GM18870 (cell line): ENCODE results near the gene HNF1A.

Experiments
- ATAC-seq: cut with Tn5 transposase; IDR thresholded peaks from one replicate; pipeline ENCODE4 v1.9.1; 2021; ENCODE audit warnings: moderate library complexity; ENCODE audit not compliant: unreplicated experiment

The HNF1A gene

DNA sequence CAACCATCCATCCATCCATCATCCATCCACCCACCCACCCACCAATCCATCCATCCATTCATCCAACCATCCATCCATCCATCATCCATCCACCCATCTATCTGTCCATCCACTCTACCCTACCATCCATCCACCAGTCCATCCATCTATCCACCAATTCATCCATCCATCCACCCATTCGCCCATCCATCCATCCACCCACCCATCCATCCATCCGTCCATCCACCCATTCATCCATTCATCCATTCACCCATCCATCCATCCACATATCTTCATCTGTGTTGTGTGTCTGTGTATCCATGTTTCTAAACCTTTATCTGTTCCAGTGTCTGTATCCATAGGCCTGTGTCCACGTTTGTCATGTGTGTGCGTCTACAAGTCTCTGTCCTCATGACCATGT is 9.9 kb downstream of the HNF1A start:
- no peak for ATAC-seq

DNA sequence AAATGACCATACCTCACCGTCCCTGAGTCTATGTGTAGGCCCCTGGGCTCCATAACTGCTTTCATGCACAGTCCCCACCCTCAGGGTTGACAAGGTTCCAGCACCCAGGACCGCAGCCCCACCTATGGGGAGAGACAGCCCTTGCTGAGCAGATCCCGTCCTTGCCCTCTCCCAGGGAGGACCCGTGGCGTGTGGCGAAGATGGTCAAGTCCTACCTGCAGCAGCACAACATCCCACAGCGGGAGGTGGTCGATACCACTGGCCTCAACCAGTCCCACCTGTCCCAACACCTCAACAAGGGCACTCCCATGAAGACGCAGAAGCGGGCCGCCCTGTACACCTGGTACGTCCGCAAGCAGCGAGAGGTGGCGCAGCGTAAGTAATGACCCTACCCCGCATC is 10.3 kb downstream of the HNF1A start:
- no peak for ATAC-seq

DNA sequence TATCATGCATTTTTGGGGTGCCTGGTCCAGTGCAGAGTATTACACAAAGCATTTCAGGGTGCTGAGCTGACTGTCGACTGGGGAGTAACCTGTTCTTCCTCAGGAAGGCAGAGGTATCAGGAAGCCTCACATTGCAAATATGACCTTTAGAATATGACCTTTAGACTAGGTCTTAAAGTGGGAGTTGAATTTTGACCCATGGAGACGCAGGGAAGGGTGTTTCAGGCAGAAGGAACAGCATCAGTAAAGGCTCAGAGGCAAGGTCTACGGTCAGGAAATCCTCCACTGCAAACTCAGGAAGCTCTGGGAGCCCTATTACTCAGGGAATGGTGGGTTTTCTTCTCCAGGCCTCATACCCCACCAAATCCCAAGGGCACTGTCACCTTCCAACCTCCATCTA is 11.3 kb downstream of the HNF1A start:
- ATAC-seq, result no peak

DNA sequence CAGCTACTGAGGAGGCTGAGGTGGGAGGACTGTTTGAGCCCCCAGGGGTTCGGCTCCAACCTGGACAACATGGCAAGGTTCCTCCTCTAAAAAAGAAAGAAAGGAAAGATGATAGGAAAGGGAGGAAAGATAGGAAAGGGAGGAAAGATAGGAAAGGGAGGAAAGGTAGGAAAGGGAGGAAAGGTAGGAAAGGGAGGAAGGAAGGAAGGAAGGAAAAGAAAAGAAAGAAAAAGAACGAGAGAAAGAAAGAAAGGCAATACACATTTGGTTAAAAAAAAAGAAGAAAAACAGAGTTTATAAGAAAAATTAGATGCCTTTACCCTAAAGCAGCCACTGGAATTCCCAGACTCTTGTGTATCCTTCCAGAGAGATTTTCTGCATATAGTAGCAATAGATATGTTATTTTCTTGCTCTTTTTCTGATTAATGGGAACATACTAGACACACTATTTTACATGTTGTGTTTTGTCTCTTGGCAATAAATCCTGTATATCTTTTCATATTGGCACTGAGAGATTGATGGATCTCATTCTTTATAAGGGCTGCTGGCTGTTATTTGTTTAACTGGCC is 12.2 kb downstream of the HNF1A start:
- ATAC-seq, result no peak

DNA sequence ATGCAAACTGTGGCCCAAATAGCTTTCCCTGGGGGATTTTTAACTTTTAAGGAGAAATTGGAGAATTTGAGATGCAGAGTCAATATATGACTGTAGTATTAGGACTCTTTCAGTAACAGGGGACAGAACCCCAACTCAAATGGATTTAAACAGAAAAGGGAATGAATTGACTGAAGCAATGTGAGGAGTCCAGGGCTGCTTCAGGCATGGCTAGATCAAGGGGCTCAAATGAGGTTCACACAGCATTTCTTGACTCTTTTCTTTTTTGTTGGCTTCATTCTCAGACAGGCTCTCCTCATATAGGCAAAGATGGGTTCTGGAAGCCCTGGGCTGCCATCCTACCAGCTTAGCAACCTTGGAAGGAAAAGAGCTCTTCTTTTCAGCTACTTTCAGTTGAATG is 13.6 kb downstream of the HNF1A start:
- no peak for ATAC-seq

DNA sequence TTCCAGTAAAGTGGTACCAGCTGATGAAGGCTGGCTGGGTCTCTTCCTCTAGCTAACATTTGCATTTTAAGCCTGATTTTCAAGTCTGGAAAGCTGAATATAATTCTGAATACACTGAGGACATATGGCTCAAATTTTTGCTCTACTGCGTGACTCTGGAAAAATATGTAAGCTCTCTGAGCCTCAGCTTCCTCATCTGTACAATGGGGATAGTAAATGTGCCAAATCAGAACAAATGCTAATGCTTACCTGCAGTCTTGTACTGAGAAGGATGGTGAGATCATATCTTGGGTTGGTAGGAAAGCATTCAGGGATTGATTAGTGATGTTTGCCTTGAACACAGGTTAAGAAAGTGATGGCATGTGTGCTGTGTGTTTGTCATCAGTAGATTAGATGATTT is 14.6 kb downstream of the HNF1A start:
- ATAC-seq, result no peak

DNA sequence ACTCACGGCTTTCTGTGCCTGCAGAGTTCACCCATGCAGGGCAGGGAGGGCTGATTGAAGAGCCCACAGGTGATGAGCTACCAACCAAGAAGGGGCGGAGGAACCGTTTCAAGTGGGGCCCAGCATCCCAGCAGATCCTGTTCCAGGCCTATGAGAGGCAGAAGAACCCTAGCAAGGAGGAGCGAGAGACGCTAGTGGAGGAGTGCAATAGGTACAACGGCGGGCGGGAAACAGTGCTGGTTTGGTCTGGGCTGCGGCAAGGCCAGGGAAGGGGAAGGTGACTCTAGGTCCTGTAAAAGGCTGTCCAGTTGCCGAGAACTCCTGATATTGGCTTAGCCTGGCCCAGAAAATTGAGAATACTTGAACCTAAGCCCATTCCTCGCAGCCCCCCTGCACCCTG is 15.2 kb downstream of the HNF1A start:
- ATAC-seq, result no peak

DNA sequence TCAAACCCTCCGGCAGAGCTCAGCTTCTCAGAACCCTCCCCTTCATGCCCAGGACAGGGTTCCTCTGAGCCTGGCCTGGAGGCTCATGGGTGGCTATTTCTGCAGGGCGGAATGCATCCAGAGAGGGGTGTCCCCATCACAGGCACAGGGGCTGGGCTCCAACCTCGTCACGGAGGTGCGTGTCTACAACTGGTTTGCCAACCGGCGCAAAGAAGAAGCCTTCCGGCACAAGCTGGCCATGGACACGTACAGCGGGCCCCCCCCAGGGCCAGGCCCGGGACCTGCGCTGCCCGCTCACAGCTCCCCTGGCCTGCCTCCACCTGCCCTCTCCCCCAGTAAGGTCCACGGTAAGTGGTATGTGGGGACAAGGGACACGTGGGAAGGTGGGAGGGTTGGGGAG is 15.7 kb downstream of the HNF1A start:
- no peak for ATAC-seq

DNA sequence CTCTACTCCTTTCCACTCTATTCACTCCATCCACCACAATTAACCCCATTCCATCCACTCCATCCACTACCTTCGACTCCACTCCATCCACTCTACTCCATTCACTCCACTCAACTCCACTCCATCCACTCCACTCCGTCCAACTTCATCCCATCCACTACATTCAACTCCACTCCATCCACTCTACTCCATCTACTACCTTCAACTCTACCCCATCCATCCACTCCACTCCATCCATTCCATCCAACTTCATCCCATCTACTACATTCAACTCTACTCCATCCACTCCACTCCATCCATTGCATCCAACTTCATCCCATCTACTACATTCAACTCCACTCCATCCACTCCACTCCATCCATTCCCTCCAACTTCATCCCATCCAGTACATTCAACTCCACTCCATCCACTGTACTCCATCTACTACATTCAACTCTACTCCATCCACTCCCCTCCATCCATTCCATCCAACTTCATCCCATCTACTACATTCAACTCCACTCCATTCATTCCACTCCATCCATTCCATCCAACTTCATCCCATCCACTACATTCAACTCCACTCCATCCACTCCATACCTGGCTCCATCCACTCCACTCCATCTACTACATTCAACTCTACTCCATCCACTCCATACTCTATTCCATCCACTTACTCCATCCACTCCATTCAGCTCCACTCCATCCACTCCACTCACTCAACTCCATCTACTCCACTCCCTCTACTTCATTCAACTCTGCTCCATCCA is 16.4 kb downstream of the HNF1A start:
- ATAC-seq, result no peak

DNA sequence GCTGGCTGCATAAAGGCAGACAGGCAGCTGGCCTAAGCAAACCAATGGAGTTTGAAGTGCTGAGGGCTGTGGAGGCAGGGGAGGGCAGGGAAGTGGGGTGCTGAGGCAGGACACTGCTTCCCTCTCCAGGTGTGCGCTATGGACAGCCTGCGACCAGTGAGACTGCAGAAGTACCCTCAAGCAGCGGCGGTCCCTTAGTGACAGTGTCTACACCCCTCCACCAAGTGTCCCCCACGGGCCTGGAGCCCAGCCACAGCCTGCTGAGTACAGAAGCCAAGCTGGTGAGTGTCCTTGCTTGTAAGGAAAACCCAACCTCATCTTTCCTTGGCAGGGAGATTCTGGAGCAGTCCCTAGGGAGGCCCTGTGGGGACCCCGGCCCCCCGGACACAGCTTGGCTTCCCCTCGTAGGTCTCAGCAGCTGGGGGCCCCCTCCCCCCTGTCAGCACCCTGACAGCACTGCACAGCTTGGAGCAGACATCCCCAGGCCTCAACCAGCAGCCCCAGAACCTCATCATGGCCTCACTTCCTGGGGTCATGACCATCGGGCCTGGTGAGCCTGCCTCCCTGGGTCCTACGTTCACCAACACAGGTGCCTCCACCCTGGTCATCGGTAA is 17.9 kb downstream of the HNF1A start:
- ATAC-seq, result no peak

DNA sequence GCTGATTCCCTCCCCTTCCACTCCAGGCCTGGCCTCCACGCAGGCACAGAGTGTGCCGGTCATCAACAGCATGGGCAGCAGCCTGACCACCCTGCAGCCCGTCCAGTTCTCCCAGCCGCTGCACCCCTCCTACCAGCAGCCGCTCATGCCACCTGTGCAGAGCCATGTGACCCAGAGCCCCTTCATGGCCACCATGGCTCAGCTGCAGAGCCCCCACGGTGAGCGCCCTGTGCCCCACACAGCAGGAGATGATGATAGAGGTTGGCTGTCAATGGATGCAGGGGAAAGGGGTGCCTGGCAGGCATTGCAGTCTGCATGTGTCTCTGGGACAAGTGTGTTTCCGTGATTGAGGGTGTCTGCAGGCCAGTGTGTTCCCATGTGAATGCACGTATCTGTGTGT is 19.1 kb downstream of the HNF1A start:
- no peak for ATAC-seq

DNA sequence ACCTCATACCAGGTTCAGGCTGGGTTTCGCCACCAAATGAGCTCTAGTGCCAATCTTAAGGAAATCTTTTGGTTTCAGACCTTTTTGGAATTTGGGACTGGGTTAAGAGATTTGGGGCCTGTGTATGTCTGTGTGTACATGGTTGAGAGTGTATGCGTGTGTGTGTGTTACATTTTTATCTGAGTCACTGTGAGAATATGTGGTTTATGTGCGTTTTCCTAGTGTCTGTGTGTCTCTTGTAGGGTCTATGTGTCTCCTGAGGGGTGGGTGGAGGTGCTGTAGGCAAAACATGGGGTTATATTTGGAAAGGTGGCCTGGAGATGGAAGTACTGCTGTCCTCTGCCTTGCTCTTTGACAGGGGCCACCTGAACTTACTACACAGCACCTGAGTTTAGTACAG is 20.1 kb downstream of the HNF1A start:
- no peak for ATAC-seq

DNA sequence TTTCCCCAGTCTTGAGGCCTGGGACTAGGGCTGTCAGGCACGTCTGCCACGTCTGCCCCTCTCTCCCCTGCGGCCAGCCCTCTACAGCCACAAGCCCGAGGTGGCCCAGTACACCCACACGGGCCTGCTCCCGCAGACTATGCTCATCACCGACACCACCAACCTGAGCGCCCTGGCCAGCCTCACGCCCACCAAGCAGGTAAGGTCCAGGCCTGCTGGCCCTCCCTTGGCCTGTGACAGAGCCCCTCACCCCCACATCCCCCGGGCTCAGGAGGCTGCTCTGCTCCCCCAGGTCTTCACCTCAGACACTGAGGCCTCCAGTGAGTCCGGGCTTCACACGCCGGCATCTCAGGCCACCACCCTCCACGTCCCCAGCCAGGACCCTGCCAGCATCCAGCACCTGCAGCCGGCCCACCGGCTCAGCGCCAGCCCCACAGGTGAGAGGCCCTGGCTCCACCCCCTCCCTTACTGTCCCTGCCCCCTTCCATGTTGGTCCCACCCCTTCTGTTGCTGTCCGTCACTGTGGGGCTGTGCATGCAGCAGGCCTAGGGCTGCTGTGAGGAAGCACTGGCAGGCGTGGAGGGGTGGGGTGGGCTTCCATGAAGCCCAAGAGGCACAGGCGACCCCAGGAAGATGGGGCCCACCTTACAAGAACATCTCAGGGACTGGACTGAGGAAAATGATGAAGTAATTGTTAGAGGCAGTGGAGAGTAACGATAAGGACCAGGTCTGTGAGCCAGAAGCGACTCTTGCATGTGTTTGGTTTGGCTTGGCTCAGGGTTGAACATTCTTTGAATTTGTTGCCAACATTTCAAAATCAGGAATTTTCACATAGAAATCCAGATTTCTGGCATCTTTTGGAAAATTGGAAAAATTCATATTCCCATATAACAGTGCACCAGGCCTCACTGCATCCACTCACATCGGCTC is 21.1 kb downstream of the HNF1A start:
- ATAC-seq, result no peak

DNA sequence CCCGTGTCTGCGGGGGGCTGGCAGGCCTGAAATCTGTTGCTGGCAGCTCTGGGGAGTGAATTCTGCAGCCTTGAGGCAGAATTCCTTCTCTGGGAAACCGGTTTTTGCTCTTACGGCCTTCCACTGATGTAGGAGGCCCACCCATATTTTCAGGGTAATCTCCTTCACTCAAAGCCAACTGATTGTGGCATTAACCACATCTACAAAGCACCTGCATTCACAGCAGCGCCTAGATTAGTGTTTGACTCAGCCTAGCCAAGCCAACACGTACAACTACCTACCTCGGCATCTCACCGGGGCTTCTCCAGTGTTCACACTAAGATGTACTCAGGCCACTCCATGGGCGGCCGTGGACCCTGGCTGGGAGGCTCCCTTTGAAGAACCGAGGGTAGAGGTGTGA is 22.2 kb downstream of the HNF1A start:
- ATAC-seq, result no peak

DNA sequence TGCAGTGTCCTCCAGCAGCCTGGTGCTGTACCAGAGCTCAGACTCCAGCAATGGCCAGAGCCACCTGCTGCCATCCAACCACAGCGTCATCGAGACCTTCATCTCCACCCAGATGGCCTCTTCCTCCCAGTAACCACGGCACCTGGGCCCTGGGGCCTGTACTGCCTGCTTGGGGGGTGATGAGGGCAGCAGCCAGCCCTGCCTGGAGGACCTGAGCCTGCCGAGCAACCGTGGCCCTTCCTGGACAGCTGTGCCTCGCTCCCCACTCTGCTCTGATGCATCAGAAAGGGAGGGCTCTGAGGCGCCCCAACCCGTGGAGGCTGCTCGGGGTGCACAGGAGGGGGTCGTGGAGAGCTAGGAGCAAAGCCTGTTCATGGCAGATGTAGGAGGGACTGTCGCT is 22.7 kb downstream of the HNF1A start:
- ATAC-seq, result no peak

DNA sequence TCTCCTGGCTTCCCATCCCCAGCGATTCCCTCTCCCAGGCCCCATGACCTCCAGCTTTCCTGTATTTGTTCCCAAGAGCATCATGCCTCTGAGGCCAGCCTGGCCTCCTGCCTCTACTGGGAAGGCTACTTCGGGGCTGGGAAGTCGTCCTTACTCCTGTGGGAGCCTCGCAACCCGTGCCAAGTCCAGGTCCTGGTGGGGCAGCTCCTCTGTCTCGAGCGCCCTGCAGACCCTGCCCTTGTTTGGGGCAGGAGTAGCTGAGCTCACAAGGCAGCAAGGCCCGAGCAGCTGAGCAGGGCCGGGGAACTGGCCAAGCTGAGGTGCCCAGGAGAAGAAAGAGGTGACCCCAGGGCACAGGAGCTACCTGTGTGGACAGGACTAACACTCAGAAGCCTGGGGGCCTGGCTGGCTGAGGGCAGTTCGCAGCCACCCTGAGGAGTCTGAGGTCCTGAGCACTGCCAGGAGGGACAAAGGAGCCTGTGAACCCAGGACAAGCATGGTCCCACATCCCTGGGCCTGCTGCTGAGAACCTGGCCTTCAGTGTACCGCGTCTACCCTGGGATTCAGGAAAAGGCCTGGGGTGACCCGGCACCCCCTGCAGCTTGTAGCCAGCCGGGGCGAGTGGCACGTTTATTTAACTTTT is 23.6 kb downstream of the HNF1A start:
- ATAC-seq, result no peak

DNA sequence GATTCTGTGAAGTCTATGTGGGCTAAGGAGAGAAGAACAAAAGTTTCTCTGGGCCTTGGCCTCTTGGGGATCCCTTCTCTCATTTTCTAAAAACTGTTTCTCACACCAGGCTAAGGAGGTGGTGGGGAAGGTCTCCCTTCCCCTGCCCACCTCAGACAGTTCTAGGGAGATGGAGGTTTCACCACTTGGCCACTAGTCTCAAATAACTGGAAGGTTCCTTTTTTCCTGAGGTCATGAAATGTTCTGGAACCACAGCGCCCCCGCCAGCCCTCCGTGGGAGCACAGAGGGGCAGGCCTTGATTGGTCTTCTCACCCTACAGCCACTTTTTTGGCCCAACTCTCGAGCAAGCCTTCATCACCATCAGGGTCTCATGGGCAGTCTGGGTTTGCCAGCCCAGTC is 25.3 kb downstream of the HNF1A start:
- no peak for ATAC-seq

DNA sequence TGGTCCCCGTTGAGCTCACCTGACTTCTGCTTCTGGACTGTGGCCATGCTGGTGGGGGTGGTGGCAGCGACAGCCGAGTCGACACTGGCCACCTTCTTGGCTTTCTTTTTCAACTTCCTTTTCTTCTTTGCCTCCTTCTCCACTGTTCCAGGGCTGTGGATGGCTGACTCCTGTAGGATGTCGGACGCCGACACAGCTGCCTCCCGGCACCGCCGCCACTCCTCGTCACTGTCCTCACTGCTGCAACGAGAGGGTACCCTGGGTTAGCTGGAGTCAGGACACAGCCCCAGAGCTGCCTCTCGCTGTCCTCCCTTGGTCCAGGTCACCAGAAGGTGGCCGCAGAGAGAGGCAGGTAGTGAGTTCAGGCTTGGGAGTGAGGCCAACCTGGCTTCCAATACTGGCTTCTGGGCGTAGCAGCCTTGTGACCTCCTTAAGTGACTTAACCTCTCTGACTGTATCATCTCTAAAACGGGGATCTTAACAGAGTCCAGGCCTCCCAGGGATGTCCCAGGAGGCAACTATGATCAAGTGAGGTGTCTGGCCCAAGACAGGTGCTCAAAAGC is 26.0 kb downstream of the HNF1A start:
- no peak for ATAC-seq

DNA sequence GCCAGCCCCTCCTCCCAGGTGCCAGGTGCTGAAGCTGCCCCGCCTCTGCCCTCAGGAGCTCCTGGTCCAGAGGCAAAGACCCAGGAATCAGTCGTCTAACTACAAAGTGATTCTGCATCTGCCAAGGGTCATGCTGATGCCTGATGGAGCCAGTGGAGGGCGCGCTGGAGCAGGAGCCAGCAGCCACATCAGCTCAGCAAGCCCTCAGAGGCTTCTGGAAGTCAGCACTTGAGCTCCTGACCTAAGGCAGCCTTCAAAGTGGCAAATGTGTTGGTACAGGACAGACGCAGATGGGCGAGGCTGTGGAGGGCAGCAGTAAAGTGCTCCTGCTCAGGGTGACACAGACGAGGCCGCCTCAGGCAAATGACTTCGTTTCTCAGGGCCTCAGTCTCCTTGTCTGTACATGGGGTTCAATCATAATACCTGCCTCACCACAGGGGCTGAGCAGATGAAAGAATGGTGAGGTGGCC is 27.0 kb downstream of the HNF1A start:
- ATAC-seq, result no peak

DNA sequence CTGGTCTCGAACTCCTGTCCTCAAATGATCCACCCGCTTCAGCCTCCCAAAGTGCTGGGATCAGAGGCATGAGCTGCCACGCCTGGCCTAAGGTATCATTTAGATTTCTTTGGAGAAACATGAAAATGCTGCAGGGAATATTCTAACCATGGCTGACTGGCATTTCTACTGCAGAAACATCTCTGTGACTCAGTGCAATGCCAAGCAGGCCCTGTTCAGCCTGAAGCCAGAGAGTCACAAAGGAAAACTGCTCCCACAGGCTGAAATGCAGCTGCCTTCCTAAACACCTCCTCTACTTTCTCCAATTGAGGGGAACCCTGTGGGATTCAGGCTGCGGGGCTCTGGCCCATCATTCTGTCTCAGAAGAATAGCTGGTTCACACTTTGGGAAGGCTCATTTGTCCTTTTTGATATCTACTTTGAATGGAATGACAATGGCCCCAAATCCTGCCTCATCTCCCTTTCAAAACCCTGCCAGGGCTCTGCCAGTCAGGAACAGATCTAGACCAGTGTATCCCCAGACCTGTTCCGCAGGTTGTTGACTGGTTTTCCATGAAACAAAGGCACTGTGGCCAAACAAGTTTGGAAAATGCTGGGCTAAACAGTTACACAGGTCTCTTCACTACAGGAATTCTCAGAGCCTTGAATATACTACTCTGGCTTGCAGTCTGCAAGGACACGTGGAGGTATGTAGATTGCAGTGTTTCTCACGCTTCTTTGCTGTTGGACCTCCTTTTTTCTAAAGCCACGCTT is 30.2 kb downstream of the HNF1A start:
- no peak for ATAC-seq
